Panc1 (cell line): Measurements from ENCODE around the gene ADAMTS2.

Source experiments
- CTCF ChIP-seq: fragments of 450-650 bp; IDR thresholded peaks from 2 replicates; pipeline ENCODE4 v1.5.1; 2017; ENCODE audit warnings: mild to moderate bottlenecking
- POLR2AphosphoS5 ChIP-seq: IDR thresholded peaks from 2 replicates; pipeline ENCODE4 v1.6.1; 2012; ENCODE audit warnings: mild to moderate bottlenecking, low read depth, low read length, moderate library complexity
- REST ChIP-seq, 2 experiments: IDR thresholded peaks; 2 replicates each; pipeline ENCODE4 v1.6.1; 2011 to 2012; ENCODE audit warnings: low read depth in 2 of 2, control low read depth in 1 of 2, low read length in 1 of 2, mild to moderate bottlenecking in 1 of 2, moderate library complexity in 1 of 2; ENCODE audit not compliant: insufficient read depth in 1 of 2
- SIN3A ChIP-seq: IDR thresholded peaks from 2 replicates; pipeline ENCODE4 v1.6.1; 2012; ENCODE audit warnings: low read depth, mild to moderate bottlenecking, low read length, moderate library complexity, borderline replicate concordance; ENCODE audit not compliant: insufficient read depth

GRCh38 chr5:179217356-179217755 is 127.9 kb downstream of the ADAMTS2 start:
- TF ChIP-seq POLR2AphosphoS5: no peak
- no peak for TF ChIP-seq CTCF
- no peak for TF ChIP-seq REST (IDR thresholded peaks at IDR 0.05; ENCODE audit: insufficient read depth in 1 of 2, low read depth in 2 of 2, low read length in 1 of 2)
- no peak for TF ChIP-seq SIN3A
